Lung (tissue), 12 donors: ENCODE measurements around the gene SERPINB12. TPM values are rescaled to one million over a fixed set of nuclear protein-coding genes. Genes with fewer than 3 reads are reported as not detected.

Source experiments
- ATAC-seq: fragments of 200-7000 bp; cut with Tn5 transposase; one replicate; pipeline ENCODE4 v1.9.1; 2020; ENCODE audit warnings: moderate number of reproducible peaks; ENCODE audit not compliant: insufficient read depth, low FRiP score
- DNase-seq, 3 donors: peaks; one replicate each; pipeline ENCODE4 v3.0.0-alpha.2; 2013 to 2017
- H3K27ac ChIP-seq, 2 donors: one replicate each; pipeline ENCODE4 v1.5.1; 2013; ENCODE audit warnings: mild to moderate bottlenecking in 2 of 2, moderate library complexity in 2 of 2, control low read depth in 1 of 2, inconsistent platforms in 1 of 2, low read depth in 1 of 2, low read length in 1 of 2
- H3K27me3 ChIP-seq, 3 donors: one replicate each; pipeline ENCODE4 v1.5.1; 2013; ENCODE audit warnings: low read length in 2 of 3; ENCODE audit not compliant: control insufficient read depth in 3 of 3, insufficient read depth in 3 of 3
- H3K36me3 ChIP-seq, 4 donors: one replicate each; pipeline ENCODE4 v1.5.1; 2013; ENCODE audit warnings: low read length in 4 of 4, mild to moderate bottlenecking in 1 of 4, moderate library complexity in 1 of 4; ENCODE audit not compliant: control insufficient read depth in 4 of 4, insufficient read depth in 4 of 4
- H3K4me1 ChIP-seq, 5 donors: one replicate each; pipeline ENCODE4 v1.5.1; 2013; ENCODE audit warnings: low read length in 5 of 5, mild to moderate bottlenecking in 2 of 5, moderate library complexity in 1 of 5; ENCODE audit not compliant: control insufficient read depth in 5 of 5, insufficient read depth in 5 of 5
- H3K4me3 ChIP-seq: one replicate; pipeline ENCODE4 v1.5.1; 2013; ENCODE audit warnings: mild to moderate bottlenecking, control low read depth, moderate library complexity
- H3K9ac ChIP-seq, 2 donors: one replicate each; pipeline ENCODE4 v1.5.1; 2013; ENCODE audit warnings: low read length in 2 of 2, control low read depth in 1 of 2; ENCODE audit not compliant: insufficient read depth in 1 of 2
- H3K9me3 ChIP-seq, 4 donors: one replicate each; pipeline ENCODE4 v1.5.1; 2013; ENCODE audit warnings: low read length in 3 of 4, mild to moderate bottlenecking in 1 of 4, moderate library complexity in 1 of 4; ENCODE audit not compliant: control insufficient read depth in 4 of 4, insufficient read depth in 3 of 4
- CTCF ChIP-seq: IDR thresholded peaks from 2 replicates; pipeline ENCODE4 v1.5.1; 2012; ENCODE audit warnings: mild to moderate bottlenecking; ENCODE audit errors: control extremely low read depth, extremely low read depth
- WGBS, 2 donors: extraction: QIAGEN DNeasy Blood & Tissue Kit; methylation state at CpG; one replicate each; pipeline ENCODE4 v1.1.7; 2013; 5-methylcytosine and 5-hydroxymethylcytosine counted together
- polyA plus RNA-seq, 2 donors: library from polyadenylated mRNA; stranded (reverse); fragments of 200-250 nt; gene quantifications; one replicate each; pipeline ENCODE4 v1.2.1, GENCODE V29; 2013
- total RNA-seq, 2 donors: library from RNA; depleted of rRNA in 1 of 2; stranded (reverse); fragments of >200 nt in 1 of 2; gene quantifications; one replicate each; pipeline ENCODE4 v1.2.1, GENCODE V29; 2014 to 2021
- donor health status: control.
- donor health status: control.
- donor health status: Bipolar disorder and iron deficiency.
- donor health status: healthy.
- donor health status: DM: yes; HTN: yes; CAD: no.

The SERPINB12 gene
- total and polyA plus RNA-seq, 4 donors: not detected

GRCh38 chr18:63604791-63605567 is 62.8 kb downstream of the SERPINB12 start:
- H3K36me3 ChIP-seq: no peaks in the 10 kb centered on the region
- 65 to 84% methylated on average over 4 of the region's 4 CpGs for WGBS, 2 donors
- no peaks in the 10 kb centered on the region for H3K27me3 ChIP-seq
- no peak overlapping the region for H3K9ac ChIP-seq
- no peaks in the 10 kb centered on the region for H3K4me1 ChIP-seq
- H3K4me3 ChIP-seq: no peak overlapping the region
- H3K27ac ChIP-seq: no peak overlapping the region
- no peaks in the 10 kb centered on the region for H3K9me3 ChIP-seq
- no peak for ATAC-seq
- TF ChIP-seq CTCF: no peak
- no peak for DNase-seq

- H3K36me3 ChIP-seq: no peaks in the 10 kb centered on the region
- no peaks in the 10 kb centered on the region for H3K9me3 ChIP-seq
- TF ChIP-seq CTCF: no peak
- no peaks in the 10 kb centered on the region for H3K4me1 ChIP-seq
- DNase-seq (no peak), ATAC-seq (no peak)
- 83 to 94% methylated on average over 3 of the region's 3 CpGs for WGBS, 2 donors
- H3K27me3 ChIP-seq: no peaks in the 10 kb centered on the region
- no peak overlapping the region for H3K4me3 ChIP-seq
- no peak overlapping the region for H3K9ac ChIP-seq
- H3K27ac ChIP-seq: no peak overlapping the region
Measured at GRCh38 chr18:63606526-63606925, 64.4 kb downstream of the SERPINB12 start.

GRCh38 chr18:63613420-63613819 is 71.3 kb downstream of the SERPINB12 start:
- Histone ChIP-seq H3K9me3 (no peaks in the 10 kb centered on the region), H3K27me3 (no peaks in the 10 kb centered on the region), H3K4me3 (no peak overlapping the region), H3K9ac (no peak overlapping the region), H3K36me3 (no peaks in the 10 kb centered on the region), H3K4me1 (no peaks in the 10 kb centered on the region), H3K27ac (no peak overlapping the region)
- no peak for TF ChIP-seq CTCF
- WGBS, 2 donors: 87% methylated on average over 4 of the region's 4 CpGs
- ATAC-seq (no peak), DNase-seq (no peak)
